NCI-H2029 treated with DMSO at 0.1 percent for 48 hours (cell line): Measurements from ENCODE around the gene PRIMA1.

Experiments
- DNase-seq: peaks from one replicate; lab custom pipeline; 2025; lab: John Stamatoyannopoulos, UW

The PRIMA1 gene

DNA sequence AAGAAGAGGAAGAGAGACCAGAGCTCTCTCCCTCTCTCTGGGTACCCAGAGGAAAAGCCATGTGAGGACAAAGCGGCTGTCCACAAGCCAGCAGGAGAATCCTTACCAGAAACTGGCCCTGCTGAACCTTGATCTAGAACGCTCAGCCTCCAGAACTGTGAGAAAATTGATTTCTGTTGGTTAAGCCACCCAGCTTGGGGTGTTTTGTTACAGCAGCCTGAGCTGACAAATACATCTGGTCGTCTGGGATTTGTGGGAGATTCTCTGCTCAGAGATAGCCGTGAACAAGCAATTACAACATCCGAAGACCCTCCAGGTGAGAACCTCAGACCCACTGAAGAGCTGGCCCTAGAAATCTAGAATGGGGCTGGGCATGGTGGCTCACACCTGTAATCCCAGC lies 6.5 kb upstream of the PRIMA1 start:
- no peak for DNase-seq

DNA sequence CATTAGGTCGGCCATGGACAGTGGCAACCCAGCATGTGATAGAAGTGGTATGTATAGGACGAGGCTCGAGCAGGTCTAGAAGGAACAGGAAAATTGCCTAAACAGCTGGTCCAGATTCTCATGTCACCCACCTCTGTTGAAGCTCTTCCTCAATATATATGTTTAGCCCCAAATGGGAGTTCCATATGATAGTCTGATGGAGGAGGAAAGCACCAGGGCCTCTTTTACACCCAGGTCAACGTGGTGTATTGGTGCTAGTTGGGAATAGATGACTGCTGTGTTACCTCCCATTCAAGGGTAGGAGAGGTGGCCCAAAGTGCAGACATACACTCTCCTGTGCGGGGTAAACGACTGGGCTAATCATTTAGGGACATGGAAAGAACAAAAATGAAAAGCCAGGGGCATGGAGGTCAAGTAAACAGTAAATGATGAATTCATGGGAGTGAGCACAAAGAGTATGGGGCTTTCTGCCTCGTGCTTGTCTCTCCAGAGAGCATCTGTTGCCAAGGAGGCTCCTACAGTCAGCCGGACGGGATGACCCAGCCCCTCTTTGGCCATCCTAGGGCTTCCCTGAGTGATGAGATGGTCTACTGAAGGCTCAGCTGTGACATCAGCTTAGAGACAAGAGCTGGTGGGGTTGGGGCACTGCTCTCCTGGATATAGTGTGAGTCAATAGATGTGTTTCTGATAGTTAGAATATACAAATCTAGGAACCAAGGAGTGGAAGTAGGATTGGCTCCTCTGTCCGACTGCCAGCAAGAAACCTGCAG lies 5.5 kb upstream of the PRIMA1 start:
- no peak for DNase-seq

DNA sequence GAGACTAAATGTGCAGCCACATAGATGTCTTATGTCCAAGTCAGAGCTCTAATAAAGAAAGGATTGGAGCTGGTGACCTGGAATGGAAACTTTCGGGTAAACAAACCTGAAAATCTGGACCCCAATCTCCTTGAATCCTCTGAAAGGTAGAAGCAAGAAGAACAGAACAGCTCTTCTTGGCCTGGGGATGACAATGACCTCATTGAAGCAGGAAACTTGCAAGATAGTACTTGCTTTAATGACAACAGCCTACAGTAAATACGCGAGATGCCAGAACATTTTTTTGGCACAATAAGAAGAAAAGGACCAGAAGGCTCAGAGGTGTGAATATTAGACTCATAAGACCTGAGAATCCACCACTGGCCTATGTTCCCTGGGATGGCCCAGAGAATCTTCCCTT lies 4.1 kb upstream of the PRIMA1 start:
- DNase-seq: no peak

DNA sequence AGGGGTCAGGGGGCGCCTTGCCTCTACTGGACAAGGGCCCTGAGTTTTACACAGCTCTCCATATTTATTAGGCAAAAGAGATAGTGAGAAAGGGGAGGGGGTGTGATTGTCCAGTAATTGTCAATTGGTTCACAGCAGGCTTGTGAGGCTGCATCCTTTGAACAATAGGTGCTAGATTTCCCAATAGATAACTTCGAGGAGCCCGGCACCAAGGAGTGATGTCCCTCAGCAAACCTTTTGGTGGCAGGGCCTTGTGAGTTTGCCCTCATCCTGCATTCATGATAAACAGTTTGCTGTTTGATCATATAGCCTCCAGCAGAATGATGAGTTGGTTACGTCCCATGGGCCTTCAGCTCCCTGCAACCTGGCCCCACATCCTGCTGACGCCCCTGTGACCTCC lies 2.7 kb upstream of the PRIMA1 start:
- DNase-seq: no peak

DNA sequence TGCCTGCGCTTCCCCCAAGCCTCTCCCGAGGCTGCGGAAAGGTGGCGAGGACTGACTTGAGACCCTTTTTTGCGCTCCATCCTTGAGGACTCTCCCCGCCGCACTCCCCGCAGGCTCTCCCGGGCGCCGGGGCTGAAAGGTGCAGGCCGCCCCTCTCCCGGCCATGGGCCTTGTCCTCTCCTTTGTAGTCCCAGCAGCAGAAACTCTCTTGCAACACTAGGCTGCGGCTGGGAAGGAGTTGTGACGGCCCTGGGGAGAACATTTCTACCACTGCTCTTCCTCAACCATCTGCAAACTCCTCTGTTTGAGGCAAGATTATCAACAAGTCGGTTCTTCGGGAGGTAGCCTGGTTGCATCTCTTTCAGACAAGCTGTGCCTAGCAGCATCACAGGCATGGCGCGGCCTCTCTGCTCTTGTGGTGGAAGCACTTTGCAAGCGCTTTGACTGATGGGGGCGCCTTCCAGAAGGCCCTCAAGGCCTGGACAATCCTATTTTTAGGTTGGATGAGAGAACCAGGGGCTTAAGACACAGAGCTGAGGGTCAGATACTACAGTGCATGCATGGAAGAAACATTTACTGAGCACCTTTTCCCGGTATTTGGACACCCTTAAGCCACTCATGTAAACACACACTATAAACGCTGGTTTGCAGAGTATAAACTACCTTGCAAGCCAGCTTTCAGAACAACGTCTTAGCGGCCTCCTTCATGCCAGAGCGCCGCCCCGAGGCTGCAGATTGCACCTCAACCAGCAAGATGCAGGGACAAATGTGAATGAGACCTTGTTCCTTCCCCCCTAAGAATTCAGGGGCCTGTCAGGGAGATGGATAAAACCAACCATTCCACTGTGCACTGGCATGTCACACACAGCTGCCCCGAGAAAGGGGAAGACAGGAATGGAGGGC lies 1.2 kb upstream of the PRIMA1 start:
- no peak for DNase-seq

DNA sequence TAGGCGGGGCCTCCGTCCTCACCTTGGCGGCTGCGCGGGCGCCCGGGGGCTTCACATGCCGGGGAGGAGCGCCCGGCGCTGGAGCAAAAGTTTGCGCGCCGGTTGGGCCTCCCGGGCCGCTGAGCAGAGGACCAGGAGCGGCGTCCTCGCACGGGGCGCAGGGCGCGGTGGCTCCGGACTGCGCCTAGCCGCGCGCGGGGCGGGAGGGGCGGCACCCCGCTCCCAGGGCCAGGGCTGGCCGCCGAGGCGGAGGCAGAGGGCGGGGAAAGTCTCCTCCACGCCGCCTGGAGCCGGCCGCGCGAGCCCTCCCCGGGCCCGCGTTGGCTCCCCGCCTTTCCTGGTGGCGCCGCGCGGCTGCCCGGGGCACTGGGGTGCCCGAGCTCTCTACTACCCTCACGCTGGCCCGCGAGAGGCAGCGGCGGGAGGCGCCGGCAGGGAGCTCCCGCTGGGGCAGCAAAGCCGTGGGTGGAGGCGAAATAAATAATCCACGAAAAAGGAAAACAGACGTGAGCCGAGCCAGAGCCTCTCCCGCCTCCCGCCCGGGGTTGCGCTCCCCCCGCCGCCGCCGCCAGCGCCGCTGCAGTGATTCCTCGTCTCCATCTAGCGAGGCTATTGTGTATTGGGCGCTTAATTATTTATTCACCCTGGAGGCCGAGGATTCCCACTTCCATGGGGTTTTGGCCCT lies 400 bp upstream of the PRIMA1 start:
- DNase-seq: no peak

DNA sequence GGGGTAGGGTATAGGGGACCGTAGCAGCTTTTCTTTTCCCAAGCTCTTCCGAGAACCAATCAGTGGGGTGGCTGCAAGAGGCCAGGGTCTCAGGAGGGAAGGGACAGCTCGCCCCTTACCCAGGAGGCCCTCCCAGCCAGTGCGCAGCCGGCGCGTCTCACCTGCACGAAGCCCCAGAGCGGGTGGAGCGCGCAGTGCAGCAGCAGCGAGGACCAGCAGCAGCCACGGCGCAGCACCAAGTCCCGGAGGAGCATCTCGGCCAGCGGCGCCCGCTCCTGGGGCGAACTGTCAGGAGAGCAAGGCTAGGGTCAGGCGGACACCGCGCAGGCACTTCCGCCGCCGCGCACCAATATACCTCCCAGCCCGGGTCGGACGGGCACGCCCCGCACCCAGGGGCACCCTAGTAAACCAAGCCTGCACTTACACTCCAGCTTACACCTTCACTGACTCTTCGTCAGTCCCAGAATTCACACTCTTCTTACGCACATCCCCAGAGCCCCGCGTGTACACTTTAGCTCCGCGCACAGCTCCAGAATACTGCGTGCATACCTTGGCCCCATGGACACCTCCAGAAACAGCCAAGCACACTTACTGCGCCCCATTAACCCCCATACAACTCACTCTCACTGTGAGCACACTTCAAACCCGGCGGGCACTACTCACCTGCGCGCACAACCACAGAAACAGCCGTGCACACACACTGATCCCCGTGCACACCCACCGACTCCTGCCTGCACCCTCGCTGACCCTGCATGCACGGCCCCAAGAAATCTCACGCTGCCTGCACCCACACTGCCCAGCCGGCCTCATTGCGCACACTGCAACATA lies 606 bp downstream of the PRIMA1 start:
- DNase-seq: no peak

DNA sequence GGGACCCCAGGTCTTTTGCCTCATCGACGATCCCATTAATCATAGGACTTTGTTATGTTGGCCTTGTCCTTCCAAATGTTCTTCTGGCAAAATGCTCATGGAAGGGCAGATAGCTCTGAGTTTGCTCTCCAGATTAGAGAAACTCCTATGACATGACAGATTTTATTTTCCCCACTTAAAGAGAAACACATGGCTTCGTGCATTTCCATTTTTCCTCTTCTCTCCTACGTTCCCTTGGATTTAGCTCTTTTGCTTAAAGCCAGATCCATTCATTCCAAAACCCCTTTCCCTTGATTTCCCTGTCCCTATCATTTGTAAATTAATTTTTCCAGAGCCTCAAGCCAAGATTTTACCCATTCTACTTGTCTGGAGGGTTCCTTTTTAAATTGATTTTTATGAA lies 2.9 kb downstream of the PRIMA1 start:
- no peak for DNase-seq

DNA sequence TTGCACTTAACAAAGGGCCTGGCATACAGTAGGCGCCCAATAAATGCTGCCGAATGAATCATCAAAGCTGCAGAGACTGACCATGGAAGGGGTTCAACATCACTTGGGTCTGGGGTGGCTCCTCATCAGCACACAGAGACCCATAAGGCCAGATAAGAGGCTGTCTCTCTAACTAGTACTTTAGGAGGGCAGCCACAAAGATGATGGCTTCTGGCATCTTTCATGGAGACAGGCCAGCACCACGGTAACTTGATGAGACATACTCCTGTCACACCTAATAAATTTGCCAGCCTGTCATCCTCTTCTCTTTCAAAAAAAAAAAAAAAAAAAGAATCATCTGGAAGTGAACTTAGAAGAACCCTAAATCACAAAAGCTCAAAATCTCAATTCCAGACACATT lies 3.4 kb downstream of the PRIMA1 start:
- DNase-seq: no peak

DNA sequence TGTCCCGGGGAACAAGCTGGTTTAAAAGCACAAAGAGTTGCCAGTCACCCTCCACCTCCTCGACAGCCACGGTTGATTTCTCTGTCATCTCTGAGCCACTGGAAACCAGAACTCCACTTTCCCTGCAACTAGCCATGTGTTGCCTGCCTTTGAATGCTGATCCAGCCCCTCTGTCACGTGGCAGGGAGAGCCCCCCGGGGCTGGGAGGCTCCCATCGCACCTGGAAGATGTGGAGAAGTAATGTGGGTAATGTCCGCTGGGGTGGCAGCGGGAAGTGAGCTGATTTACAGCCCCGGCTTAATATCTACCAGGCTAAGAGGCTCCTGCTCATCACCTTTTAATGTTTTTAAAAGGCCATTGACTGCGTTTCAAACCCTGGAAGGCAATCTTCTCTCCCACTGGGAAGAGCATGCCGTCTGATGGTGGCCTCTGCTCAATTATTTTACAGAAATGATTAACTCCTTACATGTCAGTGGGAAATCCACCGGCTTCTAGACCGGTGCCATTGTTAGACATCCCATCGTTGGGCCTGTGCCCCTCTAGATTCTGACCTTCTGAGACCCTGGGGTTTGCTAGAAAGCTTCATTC lies 7.4 kb downstream of the PRIMA1 start:
- DNase-seq: no peak

DNA sequence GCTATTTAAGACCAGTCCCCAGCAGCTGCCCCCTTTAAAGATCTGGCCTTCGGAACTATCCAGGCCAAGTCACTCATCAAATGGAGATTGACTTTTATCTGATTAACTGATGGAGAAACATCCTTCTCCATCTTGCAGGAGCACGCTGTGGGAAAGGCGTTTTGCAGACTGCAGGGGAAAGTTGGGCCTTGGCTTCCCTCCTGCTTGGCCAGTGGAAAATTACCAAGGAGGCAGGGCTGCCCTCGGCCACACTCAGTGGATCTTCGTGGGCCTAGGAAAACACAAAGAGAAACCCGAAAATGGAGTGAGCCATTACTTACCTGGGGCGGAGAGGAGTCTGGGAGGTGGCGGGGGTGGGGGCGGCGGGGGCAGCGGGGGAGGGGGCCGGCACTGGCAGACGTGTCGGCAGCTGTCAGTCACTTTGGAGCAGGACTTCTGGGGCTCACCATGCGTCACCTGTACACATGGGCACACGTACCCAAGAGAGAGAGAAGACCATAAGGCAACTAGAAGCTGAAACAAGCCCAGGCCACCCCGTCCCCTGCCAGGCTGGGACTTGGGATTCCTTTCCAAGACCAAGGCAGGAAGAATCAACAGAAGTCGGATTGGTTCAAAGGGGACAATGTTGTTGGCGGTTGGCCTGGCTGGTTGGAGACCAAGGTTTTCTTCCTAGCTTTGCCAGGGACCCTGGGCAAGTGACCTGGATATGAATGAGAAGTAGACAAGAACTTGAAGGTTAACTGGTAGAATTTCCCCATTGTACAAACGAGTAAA lies 9.2 kb downstream of the PRIMA1 start:
- DNase-seq: no peak

DNA sequence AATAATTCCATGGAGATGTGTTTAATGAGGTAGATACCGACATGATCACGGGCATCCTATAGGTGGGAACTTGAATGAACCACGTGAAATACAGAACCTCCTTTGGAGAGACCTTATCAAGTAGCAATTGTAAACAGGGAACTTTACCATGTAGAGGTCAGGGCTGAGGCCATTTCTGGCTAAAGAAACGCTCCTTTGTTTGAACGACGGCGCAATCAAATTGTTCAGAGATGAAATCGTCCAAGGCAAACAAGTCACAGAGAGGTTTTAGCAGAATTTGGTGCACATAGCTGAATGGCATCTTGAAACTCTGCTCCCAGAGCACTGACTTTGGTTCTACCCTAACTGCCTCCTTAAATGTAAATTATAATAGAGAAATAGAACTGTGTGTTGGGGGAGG lies 9.8 kb downstream of the PRIMA1 start:
- DNase-seq: no peak

DNA sequence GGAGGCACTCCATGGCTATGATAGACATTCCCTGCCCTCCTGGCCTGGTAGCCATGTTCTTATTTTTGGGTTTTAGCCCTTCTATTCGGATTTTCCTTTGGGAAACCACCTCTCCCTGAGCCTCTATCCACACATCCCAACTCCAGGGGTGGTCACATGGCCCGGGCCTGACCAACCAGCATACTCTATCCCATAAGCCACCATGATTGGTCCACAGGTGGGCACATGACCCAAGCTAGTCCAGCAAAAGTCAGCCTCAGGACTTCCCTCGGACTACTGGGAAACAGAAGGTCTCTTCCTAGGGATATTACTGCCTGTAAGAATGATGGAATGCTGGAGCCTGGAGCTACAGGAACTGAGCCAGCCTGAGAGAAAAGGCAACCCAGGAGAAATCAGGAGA lies 12.5 kb downstream of the PRIMA1 start:
- no peak for DNase-seq

DNA sequence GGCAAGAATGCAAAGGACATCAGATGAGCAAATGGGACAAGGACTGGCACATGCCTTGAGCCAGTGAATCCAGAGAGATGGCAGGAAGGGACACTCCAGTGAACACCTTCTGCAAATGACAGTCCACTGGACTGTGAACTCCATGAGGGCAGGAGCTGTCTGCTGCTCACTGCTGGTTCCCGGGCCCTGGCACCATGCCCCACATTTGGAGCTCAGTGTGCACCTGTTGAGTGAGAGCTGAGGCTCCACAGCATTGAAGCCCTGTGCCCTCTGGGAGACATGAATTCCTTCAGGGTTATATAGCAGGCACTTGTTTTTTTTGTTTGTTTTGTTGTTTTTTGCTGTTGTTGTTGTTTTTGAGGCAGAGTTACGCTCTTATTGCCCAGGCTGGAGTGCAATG lies 13.1 kb downstream of the PRIMA1 start:
- DNase-seq: no peak

DNA sequence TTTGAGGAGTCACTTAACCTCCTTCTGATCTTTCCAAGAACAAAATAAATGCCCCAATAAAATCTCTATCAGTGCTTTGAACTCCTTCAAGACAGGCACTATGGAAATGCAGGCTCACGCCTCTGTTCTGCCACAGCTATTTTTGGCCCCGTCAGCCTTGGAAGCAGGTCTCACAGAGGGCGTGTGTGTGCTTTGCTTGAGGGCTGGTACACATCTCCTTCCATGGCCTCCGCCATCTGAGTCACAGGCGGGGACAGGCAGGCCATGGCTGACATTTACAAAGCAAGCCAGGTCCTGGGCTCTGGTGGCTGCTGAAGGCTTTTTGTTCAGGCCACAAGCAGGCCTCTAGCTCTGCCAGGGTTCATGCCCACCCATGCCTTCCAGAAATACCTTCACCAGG lies 16.0 kb downstream of the PRIMA1 start:
- no peak for DNase-seq

DNA sequence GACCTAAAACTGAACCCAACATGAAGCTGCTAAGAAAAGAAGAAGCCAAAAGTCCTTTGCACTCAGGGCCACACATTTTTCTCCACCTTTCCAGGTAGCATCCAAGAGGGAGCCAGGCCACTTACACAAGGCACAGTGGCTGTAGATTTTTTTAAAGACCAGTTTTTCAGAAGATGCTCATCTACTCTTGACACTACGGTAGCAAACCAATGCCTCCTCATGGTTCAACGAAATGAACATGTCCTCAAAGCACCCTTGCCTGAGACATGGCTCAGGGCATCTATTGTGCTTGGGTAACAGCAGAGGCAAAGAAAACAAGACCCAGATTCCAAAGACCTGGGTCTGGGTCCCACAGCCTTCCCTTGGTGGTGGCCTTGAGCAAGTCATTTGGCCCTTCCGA lies 22.3 kb downstream of the PRIMA1 start:
- no peak for DNase-seq

DNA sequence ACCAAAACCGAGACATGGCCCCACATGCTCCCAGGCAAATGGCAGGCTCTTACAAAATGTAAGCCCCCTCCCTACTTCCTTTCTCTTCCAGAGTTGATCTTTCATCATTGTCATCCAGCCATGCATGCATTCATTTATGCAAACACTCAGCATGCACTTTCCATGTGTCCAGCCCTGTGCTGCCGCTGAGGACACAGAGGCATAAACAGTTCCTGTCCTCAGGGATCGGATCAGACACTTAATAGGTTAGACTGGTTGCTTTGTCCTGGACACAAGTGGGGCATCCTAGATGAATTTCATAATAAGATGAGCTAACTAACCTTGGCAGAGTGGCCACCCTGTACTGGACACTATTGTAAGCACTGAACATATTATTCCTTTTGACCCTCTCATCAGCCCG lies 23.1 kb downstream of the PRIMA1 start:
- no peak for DNase-seq

DNA sequence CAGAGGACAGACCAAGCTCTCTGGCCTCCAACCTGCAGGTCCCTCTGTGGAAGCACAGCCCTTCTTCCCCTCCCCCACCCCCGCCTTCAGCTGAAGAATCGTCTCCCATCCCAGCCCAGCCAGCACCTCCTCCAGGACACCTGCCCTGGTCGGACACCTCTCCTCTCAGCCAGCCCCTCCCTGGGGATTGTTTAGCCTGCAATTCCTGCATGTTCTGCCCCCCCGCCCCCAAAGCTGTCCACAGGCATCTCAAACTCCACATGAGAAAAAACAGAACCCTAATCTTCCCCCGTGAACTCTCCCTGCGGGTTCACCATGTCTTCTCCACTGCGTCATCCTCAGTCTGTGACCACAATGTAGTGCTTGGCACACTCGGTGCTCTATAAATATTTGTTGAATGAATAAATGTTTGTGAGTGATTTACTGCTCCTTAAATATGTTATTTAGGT lies 24.1 kb downstream of the PRIMA1 start:
- no peak for DNase-seq

DNA sequence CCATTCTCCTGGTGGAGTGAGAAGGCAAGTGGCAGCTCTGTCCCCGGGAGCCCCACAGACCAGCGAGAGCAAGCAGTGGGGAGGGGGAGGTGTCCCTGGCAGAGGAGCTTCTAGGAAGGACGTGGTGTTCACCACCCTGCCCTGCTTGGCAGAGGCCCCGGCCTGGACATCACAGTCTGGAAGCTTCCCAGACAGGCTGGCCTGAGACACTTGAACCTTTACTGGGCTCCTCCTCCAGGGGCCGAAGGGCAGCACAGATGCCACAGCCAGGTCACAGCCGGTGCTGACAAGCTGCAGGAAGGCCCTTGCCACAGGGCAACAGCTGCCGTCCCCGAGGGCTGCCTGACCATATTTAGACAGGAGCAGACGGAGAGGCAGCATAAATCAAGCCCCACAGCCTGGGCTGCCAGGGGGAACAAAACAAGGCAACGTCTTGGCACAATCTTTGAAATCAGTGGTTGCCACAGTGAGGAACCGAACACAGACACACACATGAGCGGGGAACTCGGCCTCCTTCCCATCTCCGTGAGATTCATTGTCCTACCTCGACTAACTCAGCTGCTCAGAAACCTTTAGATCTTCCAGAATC lies 28.5 kb downstream of the PRIMA1 start:
- DNase-seq: no peak

DNA sequence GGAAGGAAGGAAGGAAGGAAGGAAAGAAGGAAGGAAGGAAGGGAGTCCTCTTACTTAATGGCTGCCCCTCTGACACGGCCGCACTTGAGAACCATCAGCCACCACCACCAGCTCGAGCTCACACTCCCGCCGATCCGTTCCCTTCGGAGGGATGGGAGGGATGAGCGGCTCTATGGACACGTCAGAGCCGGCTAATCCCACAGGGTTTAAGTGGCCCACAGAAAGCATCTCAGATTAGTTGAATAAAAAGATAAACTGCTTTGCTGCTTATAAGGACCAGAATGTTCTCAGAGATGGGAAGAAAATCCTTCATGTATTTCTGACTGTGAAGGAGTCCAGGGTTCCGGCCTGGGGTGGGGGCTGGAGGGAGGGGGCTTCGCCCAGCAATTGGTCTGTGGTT lies 31.1 kb downstream of the PRIMA1 start:
- no peak for DNase-seq
